Osteoblast (primary cell): ENCODE measurements around the gene SNAP25. TPM values are rescaled to one million over a fixed set of nuclear protein-coding genes. Genes with fewer than 3 reads are reported as not detected.
A peak's percentile ranks its signal among the peaks of the same experiment; 100 is the strongest.

Source experiments
- DNase-seq: peaks from one replicate; pipeline ENCODE4 v3.0.0; 2011; ENCODE audit warnings: low spot score, mixed read lengths; ENCODE audit not compliant: insufficient read length; ENCODE audit errors: missing footprints
- H2AFZ ChIP-seq: 2 replicates; pipeline ENCODE4 v1.6.0; 2011; ENCODE audit warnings: mild to moderate bottlenecking, low read length
- H3K27ac ChIP-seq: 2 replicates; pipeline ENCODE4 v1.5.1; 2011; ENCODE audit warnings: mild to moderate bottlenecking, low read depth, low read length, moderate library complexity
- H3K27me3 ChIP-seq: 2 replicates; pipeline ENCODE4 v1.6.0; 2012; ENCODE audit warnings: mild to moderate bottlenecking, control low read depth, inconsistent platforms, low read length, moderate library complexity; ENCODE audit not compliant: insufficient read depth
- H3K36me3 ChIP-seq: 2 replicates; pipeline ENCODE4 v1.5.1; 2011; ENCODE audit warnings: mild to moderate bottlenecking, low read length, control low read depth, moderate library complexity; ENCODE audit not compliant: insufficient read depth
- H3K4me1 ChIP-seq: 2 replicates; pipeline ENCODE4 v1.5.1; 2011; ENCODE audit warnings: mild to moderate bottlenecking, low read length, control low read depth, moderate library complexity; ENCODE audit not compliant: insufficient read depth
- H3K4me2 ChIP-seq: 2 replicates; pipeline ENCODE4 v1.6.0; 2011; ENCODE audit warnings: mild to moderate bottlenecking, low read length; ENCODE audit not compliant: insufficient read depth
- H3K4me3 ChIP-seq: fragments of 200-600 bp; sonication (generic); 3 replicates; pipeline ENCODE4 v1.5.1; 2012; ENCODE audit warnings: mild to moderate bottlenecking, low read length, inconsistent platforms; ENCODE audit not compliant: insufficient read depth
- H3K79me2 ChIP-seq: 2 replicates; pipeline ENCODE4 v1.6.0; 2012; ENCODE audit warnings: mild to moderate bottlenecking, low read length, control low read depth, inconsistent platforms; ENCODE audit not compliant: insufficient read depth
- H3K9me3 ChIP-seq: 2 replicates; pipeline ENCODE4 v1.5.1; 2011; ENCODE audit warnings: low read depth, low read length, control low read depth
- H4K20me1 ChIP-seq: 2 replicates; pipeline ENCODE4 v1.6.0; 2012; ENCODE audit warnings: mild to moderate bottlenecking, low read length, control low read depth; ENCODE audit not compliant: insufficient read depth
- total RNA-seq: library from RNA; depleted of rRNA; stranded (reverse); fragments of >200 nt; gene quantifications from 2 replicates; pipeline ENCODE4 v1.2.3, GENCODE V29; 2012
- TF ChIP-seq, protein P1 (sequence below): IDR thresholded peaks from 2 replicates; pipeline ENCODE4 v1.5.1; 2011; ENCODE audit warnings: mild to moderate bottlenecking, low read depth, low read length, moderate library complexity; ENCODE audit errors: extremely low read depth

Gene SNAP25
- total RNA-seq, 1 donor: 1.8 TPM

DNA sequence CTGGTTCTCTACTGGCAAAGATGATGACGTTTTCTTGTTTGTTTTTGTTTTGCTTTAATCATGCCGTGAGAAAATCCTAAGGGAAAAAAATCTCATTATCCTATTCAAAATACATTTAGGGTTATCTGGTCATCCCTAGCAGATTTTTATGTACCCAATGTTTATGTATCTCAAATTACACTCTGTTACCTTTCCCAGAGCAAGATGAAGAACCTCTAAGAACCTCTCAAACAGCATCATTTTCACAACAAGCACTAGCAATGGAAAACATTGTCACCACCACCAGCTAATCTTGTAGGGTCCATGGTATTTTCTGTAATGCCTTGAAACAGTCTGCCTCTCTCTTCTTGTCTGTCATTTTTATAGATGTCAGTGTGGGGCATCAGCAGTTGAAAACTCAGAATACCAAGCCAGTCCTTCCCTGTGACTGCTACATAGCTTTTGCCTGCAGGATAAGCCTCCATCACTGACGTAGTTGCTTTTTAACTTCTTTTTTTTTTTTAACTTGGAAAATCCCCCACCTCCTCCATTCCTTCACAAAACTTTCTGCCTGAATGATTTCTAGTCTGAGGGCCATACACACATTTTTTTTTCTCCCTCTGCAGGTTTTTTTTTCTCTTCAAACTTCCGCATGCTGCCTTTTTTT, 2.4 kb upstream of the SNAP25 start:
- no peaks in the 10 kb centered on the region for H3K36me3 ChIP-seq
- H3K9me3 ChIP-seq: no peaks in the 10 kb centered on the region
- peaks cover 4% of the 10 kb centered on the region for H3K4me1 ChIP-seq
- no peak overlapping the region for H3K27ac ChIP-seq
- peak overlapping the region; percentile 90 for H3K4me2 ChIP-seq
- no peaks in the 10 kb centered on the region for H4K20me1 ChIP-seq
- no peak overlapping the region for H2AFZ ChIP-seq
- H3K4me3 ChIP-seq: no peak overlapping the region
- TF ChIP-seq, protein P1, sequence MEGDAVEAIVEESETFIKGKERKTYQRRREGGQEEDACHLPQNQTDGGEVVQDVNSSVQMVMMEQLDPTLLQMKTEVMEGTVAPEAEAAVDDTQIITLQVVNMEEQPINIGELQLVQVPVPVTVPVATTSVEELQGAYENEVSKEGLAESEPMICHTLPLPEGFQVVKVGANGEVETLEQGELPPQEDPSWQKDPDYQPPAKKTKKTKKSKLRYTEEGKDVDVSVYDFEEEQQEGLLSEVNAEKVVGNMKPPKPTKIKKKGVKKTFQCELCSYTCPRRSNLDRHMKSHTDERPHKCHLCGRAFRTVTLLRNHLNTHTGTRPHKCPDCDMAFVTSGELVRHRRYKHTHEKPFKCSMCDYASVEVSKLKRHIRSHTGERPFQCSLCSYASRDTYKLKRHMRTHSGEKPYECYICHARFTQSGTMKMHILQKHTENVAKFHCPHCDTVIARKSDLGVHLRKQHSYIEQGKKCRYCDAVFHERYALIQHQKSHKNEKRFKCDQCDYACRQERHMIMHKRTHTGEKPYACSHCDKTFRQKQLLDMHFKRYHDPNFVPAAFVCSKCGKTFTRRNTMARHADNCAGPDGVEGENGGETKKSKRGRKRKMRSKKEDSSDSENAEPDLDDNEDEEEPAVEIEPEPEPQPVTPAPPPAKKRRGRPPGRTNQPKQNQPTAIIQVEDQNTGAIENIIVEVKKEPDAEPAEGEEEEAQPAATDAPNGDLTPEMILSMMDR: no peak
- H3K27me3 ChIP-seq: peaks cover 30% of the 10 kb centered on the region
- DNase-seq: peak; percentile 38
- H3K79me2 ChIP-seq: no peaks in the 10 kb centered on the region

DNA sequence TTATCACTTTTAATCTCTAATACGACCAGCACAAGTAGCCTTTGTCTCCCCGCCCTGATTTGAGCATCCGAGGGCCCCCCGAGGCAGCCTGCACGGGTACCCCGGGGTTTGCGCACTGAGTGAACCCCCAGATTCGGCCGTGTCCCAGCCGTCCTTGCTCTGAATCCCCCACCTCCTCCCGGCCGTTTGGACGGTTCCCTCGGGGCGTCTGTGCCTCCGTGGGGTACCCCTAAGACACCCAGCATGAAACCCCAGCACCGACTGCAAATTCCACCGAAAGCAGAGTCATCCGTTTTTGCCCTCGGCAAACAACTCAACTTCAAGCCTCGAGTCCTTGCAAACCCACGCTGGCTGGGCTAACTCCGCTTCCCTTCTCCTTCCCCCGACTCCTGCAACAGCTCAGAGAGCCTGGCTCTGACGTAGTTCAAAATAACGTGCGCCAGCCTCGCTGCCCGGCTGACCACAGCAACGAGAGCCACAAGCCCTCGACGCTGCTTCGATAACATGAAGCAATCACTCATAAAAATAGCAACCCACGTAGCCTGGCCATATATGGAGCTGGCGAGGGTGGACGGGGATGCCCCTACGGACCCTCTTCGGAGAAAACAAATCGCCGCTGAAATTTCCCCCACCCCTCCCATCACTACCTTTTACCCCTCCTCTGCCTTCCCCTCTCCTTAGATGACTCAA, 764 bp upstream of the SNAP25 start:
- TF ChIP-seq, protein P1: no peak
- peak; percentile 89 for DNase-seq
- Histone ChIP-seq H3K9me3 (no peaks in the 10 kb centered on the region), H3K4me3 (peak overlapping the region; percentile 69), H3K4me1 (peaks cover 4% of the 10 kb centered on the region), H3K36me3 (no peaks in the 10 kb centered on the region), H3K27ac (peak overlapping the region; percentile 86), H3K79me2 (no peaks in the 10 kb centered on the region), H3K27me3 (peaks cover 36% of the 10 kb centered on the region), H4K20me1 (no peaks in the 10 kb centered on the region), H3K4me2 (peak overlapping the region; percentile 90), H2AFZ (peak overlapping the region; percentile 72)

DNA sequence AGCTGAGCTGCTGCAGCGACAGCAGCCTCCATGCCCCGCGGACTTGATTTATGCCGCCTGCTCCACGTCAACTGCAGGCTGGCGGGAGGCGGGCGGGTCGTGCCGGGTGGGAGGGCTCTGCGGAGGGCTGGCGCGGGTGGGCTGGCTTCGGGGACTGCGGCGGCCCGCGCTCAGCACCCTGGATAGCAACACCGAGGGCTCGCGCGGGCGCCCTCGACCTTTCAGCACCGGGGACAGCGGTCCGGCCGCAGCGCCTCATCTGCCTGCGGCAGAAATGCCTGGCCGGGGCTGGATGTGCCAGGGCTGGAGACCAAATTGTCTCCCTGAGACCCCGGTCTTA, 792 bp downstream of the SNAP25 start:
- Histone ChIP-seq H4K20me1 (no peaks in the 10 kb centered on the region), H3K9me3 (no peaks in the 10 kb centered on the region), H3K27ac (no peak overlapping the region), H3K79me2 (no peaks in the 10 kb centered on the region), H3K36me3 (no peaks in the 10 kb centered on the region), H2AFZ (no peak overlapping the region), H3K4me2 (peak overlapping the region; percentile 59), H3K4me1 (peaks cover 4% of the 10 kb centered on the region), H3K27me3 (peaks cover 35% of the 10 kb centered on the region), H3K4me3 (peak overlapping the region; percentile 68)
- TF ChIP-seq, protein P1: no peak
- DNase-seq: peak; percentile 87

DNA sequence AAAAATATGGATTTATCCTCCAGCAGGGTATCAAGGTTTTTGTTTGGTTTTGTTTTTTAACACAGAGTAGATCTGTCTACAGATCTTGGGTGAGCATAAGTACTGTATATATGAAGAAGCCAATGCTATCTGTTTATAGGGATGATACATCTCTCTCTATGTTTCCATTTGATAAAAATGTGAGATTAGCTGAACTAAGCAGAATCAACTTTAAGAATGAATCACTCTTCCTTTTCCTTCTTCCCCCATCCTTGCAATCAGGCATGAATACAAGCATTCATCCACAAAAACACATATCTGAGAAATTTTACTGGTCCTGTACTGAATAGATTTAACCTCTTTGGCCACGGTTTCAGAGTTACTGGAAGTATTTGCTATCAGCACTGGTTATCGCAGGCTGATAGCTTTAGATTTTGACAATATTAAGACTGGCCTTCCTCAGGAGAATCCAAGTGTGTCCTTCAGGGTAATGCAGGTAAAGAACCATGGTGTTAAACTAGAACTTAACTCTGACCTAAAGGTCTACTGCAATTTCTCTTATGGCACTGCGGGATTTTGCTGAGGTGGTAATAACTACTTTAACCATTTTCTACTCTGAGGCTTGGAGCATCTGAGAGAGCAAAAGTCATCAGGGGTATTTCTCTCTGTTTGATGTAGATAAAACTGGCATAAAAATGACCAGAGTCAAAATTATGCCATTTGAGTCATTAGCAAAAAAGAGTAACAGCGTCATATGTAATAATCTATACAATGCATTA, 1.5 kb downstream of the SNAP25 start:
- H3K4me2 ChIP-seq: peak overlapping the region; percentile 41
- no peaks in the 10 kb centered on the region for H3K36me3 ChIP-seq
- no peak for DNase-seq
- H4K20me1 ChIP-seq: no peaks in the 10 kb centered on the region
- peaks cover 4% of the 10 kb centered on the region for H3K4me1 ChIP-seq
- no peak overlapping the region for H3K4me3 ChIP-seq
- TF ChIP-seq, protein P1: no peak
- H3K27ac ChIP-seq: no peak overlapping the region
- H3K79me2 ChIP-seq: no peaks in the 10 kb centered on the region
- no peak overlapping the region for H2AFZ ChIP-seq
- peaks cover 32% of the 10 kb centered on the region for H3K27me3 ChIP-seq
- no peaks in the 10 kb centered on the region for H3K9me3 ChIP-seq
